Panc1 (cell line): ENCODE results near the gene NFS1. TPM values are rescaled to one million over a fixed set of nuclear protein-coding genes. Genes with fewer than 3 reads are reported as not detected.

Experiments used
- ATAC-seq: fragments of 200-7000 bp; cut with Tn5 transposase; 2 replicates; pipeline ENCODE4 v1.9.1; 2020; ENCODE audit warnings: mild to moderate bottlenecking, moderate library complexity
- BruUV-seq: library from RNA; stranded (reverse); fragments of 400-500 nt; replicated peaks from 2 replicates; lab custom pipeline; 2021; lab: Mats Ljungman, UMichigan
- CTCF ChIA-PET: fragments of 300-600 bp; sonication (Branson Sonifier 250); formaldehyde crosslinking; loops from one replicate; lab custom pipeline; 2022; ENCODE audit warnings: antibody characterized with exemption; lab: Charles Lee
- POLR2A ChIA-PET: fragments of 300-600 bp; sonication (Branson Sonifier 250); formaldehyde crosslinking; loops from one replicate; lab custom pipeline; 2022; ENCODE audit warnings: antibody characterized with exemption; lab: Charles Lee
- DNase-seq: peaks from one replicate; pipeline ENCODE4 v3.0.0-alpha.2; 2010; ENCODE audit warnings: low read depth, low spot score
- H3K27ac ChIP-seq: 2 replicates; pipeline ENCODE4 v1.5.1; 2011; ENCODE audit warnings: mild to moderate bottlenecking, low read length, inconsistent platforms
- H3K27me3 ChIP-seq: fragments of 200-500 bp; sonication (Bioruptor generic); 2 replicates; pipeline ENCODE4 v1.6.0; 2014; ENCODE audit warnings: low read length, inconsistent platforms; ENCODE audit not compliant: control insufficient read depth, insufficient read depth
- H3K36me3 ChIP-seq: fragments of 200-500 bp; sonication (Bioruptor generic); 2 replicates; pipeline ENCODE4 v1.5.1; 2014; ENCODE audit warnings: inconsistent platforms, mild to moderate bottlenecking, low read length, moderate library complexity; ENCODE audit not compliant: control insufficient read depth, insufficient read depth
- H3K4me1 ChIP-seq: 2 replicates; pipeline ENCODE4 v1.5.1; 2011; ENCODE audit warnings: inconsistent platforms, mild to moderate bottlenecking, low read length, moderate library complexity; ENCODE audit not compliant: control insufficient read depth, insufficient read depth
- H3K4me3 ChIP-seq, 2 experiments: 2 replicates each; pipeline ENCODE4 v1.5.1; 2011 to 2012; ENCODE audit warnings: low read depth in 2 of 2, low read length in 2 of 2, mild to moderate bottlenecking in 2 of 2, inconsistent platforms in 1 of 2, moderate library complexity in 1 of 2
- H3K9me3 ChIP-seq: fragments of 200-500 bp; sonication (Bioruptor generic); 2 replicates; pipeline ENCODE4 v1.5.1; 2014; ENCODE audit warnings: low read depth, mild to moderate bottlenecking, inconsistent platforms, low read length, moderate library complexity; ENCODE audit not compliant: control insufficient read depth, insufficient read depth
- CTCF ChIP-seq: fragments of 450-650 bp; IDR thresholded peaks from 2 replicates; pipeline ENCODE4 v1.5.1; 2017; ENCODE audit warnings: mild to moderate bottlenecking
- POLR2AphosphoS5 ChIP-seq: IDR thresholded peaks from 2 replicates; pipeline ENCODE4 v1.6.1; 2012; ENCODE audit warnings: mild to moderate bottlenecking, low read depth, low read length, moderate library complexity
- SIN3A ChIP-seq: IDR thresholded peaks from 2 replicates; pipeline ENCODE4 v1.6.1; 2012; ENCODE audit warnings: low read depth, mild to moderate bottlenecking, low read length, moderate library complexity, borderline replicate concordance; ENCODE audit not compliant: insufficient read depth
- TCF7L2 ChIP-seq: IDR thresholded peaks from 2 replicates; pipeline ENCODE4 v1.6.1; 2011; ENCODE audit warnings: mild to moderate bottlenecking, low read depth, low read length, inconsistent platforms
- in situ Hi-C: cut with HindIII; loops from 2 replicates; pipeline ENCODE4 v1.10.0; 2016; ENCODE audit warnings: low sequenced_read_pairs, low pct_unique_long_range_greater_than_20kb
- intact Hi-C: fragments of 100-400 bp; cut with micrococcal nuclease; formaldehyde crosslinking; loops from one replicate; pipeline ENCODE4 v1.10.0; 2022; ENCODE audit not compliant: unreplicated experiment
- total RNA-seq: library from RNA; stranded (reverse); gene quantifications from one replicate; pipeline ENCODE4 v1.2.1, GENCODE V29; 2021; ENCODE audit not compliant: unreplicated experiment
- TF ChIP-seq, protein P1 (sequence below), 2 experiments: IDR thresholded peaks; 2 replicates each; pipeline ENCODE4 v1.6.1; 2011 to 2012; ENCODE audit warnings: low read depth in 2 of 2, control low read depth in 1 of 2, low read length in 1 of 2, mild to moderate bottlenecking in 1 of 2, moderate library complexity in 1 of 2; ENCODE audit not compliant: insufficient read depth in 1 of 2

The NFS1 gene
- total RNA-seq, 1 experiment from 2014 or later: 44.9 TPM

DNA sequence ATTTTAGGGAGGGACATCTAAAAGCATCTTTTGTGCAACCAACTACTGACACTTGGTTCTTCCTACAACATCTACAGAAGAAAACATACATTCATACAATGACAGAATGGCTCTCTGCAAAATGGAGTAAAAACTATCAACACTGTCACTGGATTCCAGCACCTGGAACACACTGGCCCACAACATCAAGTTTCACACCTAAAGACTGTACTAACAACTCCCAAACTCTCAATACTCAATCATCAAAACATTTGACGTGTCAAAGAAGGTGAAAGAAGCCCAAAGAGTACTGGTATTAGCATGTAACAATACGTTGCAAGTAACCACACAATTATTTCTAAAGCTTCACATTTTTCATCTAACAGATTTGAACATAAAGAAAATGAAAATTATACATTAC, 36.6 kb downstream of the NFS1 start:
- Histone ChIP-seq H3K27ac (0 out of 2 replicates have a peak overlapping the region, but pooled peaks have one; percentile 19), H3K4me3 (peak overlapping the region; percentile 42 to 93), H3K4me1 (peaks cover 23% of the 10 kb centered on the region), H3K9me3 (no peaks in the 10 kb centered on the region), H3K27me3 (no peaks in the 10 kb centered on the region), H3K36me3 (no peaks in the 10 kb centered on the region; the same call in 1 of the 2 replicates)
- ChIA-PET POLR2A (no interaction called here), CTCF (no interaction called here)
- ATAC-seq (no peak), DNase-seq (no peak)
- intact Hi-C loops (no loop called here), in situ Hi-C loops (no loop called here)
- no TSS peak for BruUV-seq
- TF ChIP-seq, protein P1, sequence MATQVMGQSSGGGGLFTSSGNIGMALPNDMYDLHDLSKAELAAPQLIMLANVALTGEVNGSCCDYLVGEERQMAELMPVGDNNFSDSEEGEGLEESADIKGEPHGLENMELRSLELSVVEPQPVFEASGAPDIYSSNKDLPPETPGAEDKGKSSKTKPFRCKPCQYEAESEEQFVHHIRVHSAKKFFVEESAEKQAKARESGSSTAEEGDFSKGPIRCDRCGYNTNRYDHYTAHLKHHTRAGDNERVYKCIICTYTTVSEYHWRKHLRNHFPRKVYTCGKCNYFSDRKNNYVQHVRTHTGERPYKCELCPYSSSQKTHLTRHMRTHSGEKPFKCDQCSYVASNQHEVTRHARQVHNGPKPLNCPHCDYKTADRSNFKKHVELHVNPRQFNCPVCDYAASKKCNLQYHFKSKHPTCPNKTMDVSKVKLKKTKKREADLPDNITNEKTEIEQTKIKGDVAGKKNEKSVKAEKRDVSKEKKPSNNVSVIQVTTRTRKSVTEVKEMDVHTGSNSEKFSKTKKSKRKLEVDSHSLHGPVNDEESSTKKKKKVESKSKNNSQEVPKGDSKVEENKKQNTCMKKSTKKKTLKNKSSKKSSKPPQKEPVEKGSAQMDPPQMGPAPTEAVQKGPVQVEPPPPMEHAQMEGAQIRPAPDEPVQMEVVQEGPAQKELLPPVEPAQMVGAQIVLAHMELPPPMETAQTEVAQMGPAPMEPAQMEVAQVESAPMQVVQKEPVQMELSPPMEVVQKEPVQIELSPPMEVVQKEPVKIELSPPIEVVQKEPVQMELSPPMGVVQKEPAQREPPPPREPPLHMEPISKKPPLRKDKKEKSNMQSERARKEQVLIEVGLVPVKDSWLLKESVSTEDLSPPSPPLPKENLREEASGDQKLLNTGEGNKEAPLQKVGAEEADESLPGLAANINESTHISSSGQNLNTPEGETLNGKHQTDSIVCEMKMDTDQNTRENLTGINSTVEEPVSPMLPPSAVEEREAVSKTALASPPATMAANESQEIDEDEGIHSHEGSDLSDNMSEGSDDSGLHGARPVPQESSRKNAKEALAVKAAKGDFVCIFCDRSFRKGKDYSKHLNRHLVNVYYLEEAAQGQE (IDR thresholded peaks at IDR 0.05; ENCODE audit: insufficient read depth in 1 of 2, low read depth in 2 of 2, low read length in 1 of 2): no peak

DNA sequence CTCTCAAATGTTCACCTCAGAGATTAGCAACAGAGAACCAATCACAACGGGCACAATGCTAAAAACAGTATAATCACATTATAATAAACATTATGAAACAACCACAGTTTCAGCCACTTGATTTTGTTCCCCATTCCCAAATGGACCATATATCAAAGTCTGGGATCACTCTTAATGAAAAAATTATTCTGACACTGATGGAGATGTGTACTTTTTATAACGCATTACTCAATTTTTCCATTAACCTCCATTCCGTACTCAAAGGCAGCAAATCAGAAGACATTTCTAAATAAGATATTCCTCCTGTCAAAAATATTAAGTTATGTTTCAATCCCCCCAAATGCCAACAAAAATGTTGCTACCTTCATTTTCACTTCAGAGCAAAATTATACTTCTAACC, 37.2 kb downstream of the NFS1 start:
- intact Hi-C loops: no loop called here
- ATAC-seq: no peak
- TF ChIP-seq CTCF (no peak), POLR2AphosphoS5 (no peak), SIN3A (no peak), TCF7L2 (no peak)
- TF ChIP-seq, protein P1 (IDR thresholded peaks at IDR 0.05; ENCODE audit: insufficient read depth in 1 of 2, low read depth in 2 of 2, low read length in 1 of 2): no peak
- CTCF ChIA-PET: no interaction called here
- Histone ChIP-seq H3K9me3 (no peaks in the 10 kb centered on the region), H3K27ac (no peak overlapping the region), H3K4me1 (peaks cover 23% of the 10 kb centered on the region), H3K27me3 (no peaks in the 10 kb centered on the region), H3K4me3 (peak overlapping the region; percentile 9 to 93; a peak in 3 of 4 replicates), H3K36me3 (no peaks in the 10 kb centered on the region; the same call in 1 of the 2 replicates)
- no TSS peak for BruUV-seq
- POLR2A ChIA-PET: interaction anchor here (0.5 kb wide), 1 partner anchor 49 kb away, joined by 4 read pairs; no protein-coding TSS in a partner anchor
- DNase-seq: no peak
- in situ Hi-C loops: no loop called here
